Measurements from ENCODE around the gene PKN3. TPM values are rescaled to one million over a fixed set of nuclear protein-coding genes. Genes with fewer than 3 reads are reported as not detected.
A peak's percentile ranks its signal among the peaks of the same experiment; 100 is the strongest.

PKN3 gene
- total and polyA plus RNA-seq, 8 donors: 2.5 to 11.0 (median 3.9) TPM

GRCh38 chr9:128677794-128678193 is 24.5 kb upstream of the PKN3 start:
- DNase-seq (peak in 1 of 6 donors; percentile 4), ATAC-seq (no peak), FAIRE-seq (no peak)
- Histone ChIP-seq H3K36me3 (no peaks in the 10 kb centered on the region), H3K27ac (no peak overlapping the region), H3K27me3 (no peaks in the 10 kb centered on the region), H3K4me3 (no peak overlapping the region), H3K9me3 (no peaks in the 10 kb centered on the region), H3K4me1 (peaks cover 0 to 3% (median 0%) of the 10 kb centered on the region in 3 donors)
- WGBS, 2 donors: 89 to 90% methylated on average over 10 of the region's 10 CpGs
- intact Hi-C loops (cut with DNase I): no loop called here
- TF ChIP-seq CTCF (IDR thresholded peaks at IDR 0.05): no peak

GRCh38 chr9:128683340-128684064 is 18.8 kb upstream of the PKN3 start:
- Histone ChIP-seq H3K27ac (peak overlapping the region; percentile 61 to 92 (median 82)), H3K27me3 (no peaks in the 10 kb centered on the region), H3K9me3 (no peaks in the 10 kb centered on the region), H3K4me1 (peaks cover 0 to 26% (median 10%) of the 10 kb centered on the region in 3 donors), H3K4me3 (peak overlapping the region; percentile 43 to 70 (median 51)), H3K36me3 (no peaks in the 10 kb centered on the region)
- ATAC-seq (peak; percentile 55 to 78 (median 70)), DNase-seq (peak; percentile 58 to 76 (median 66)), FAIRE-seq (no peak)
- TF ChIP-seq CTCF (IDR thresholded peaks at IDR 0.05): no peak
- intact Hi-C loops (cut with DNase I): no loop called here
- WGBS, 2 donors: 1 to 2% methylated on average over 21 of the region's 21 CpGs

DNA sequence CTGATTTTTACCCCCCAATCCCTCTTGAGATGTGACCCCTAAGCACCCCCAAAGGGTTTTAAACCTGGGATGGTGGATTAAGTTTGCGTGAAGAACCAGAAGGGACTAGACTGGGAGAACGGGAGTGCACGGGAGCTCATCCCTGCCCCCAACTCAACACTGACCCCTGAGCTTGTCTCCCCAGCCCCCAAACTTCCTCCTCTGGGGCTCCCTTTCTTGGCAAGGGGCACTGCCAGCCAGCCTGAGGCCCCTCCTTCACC is 18.3 kb upstream of the PKN3 start:
- 0 to 2% methylated on average over 3 of the region's 3 CpGs for WGBS, 2 donors
- no peaks in the 10 kb centered on the region for H3K9me3 ChIP-seq
- FAIRE-seq: no peak

DNA sequence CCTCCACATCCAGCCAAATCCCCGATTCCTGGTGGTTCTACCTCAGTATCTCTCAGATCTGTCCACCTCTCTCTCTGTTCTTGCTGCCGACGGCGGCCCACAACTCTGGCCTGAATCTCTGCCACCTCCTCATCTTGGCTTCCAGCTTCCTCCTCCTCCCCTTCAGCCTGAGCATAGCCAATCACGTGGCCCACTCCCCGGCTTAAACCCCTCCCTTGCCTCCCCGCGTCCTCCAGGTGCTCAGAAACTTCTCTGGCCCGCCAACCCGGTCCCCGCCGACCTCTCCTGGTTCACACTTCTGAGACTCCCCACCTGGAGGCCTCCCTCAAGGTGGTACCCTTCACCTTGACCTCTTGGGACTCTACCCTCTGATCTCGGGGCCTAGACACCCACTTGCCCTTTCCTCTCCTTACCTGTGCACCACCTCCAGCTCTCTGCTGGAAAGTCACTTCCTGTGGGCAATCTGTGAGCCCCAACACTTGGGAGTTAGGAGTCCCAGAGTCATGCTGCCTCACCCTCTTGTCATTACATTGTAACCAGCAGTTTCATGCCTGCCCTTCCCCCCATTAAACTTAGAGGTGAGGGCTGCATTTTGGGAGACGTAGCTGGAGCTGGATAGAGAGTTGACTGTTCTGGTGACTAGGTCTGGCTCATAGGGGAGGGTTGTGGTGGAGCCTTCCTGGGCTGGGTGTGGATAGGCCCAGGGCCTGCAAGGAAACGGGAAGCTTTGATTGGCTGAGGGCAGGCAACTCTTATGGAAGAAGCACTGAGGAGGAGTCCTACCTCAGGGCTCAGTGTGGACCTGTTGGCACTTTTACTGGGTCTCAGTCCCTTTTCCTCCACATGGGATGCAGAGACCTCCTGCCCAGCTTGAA is 17.7 kb upstream of the PKN3 start:
- intact Hi-C loops (cut with DNase I): no loop called here
- Histone ChIP-seq H3K27ac (peak overlapping the region; percentile 61 to 92 (median 82)), H3K4me3 (peak overlapping the region; percentile 43 to 70 (median 51)), H3K27me3 (no peaks in the 10 kb centered on the region), H3K36me3 (no peaks in the 10 kb centered on the region), H3K4me1 (peaks cover 0 to 26% (median 10%) of the 10 kb centered on the region in 3 donors), H3K9me3 (no peaks in the 10 kb centered on the region)
- ATAC-seq (peak; percentile 75 to 88 (median 80)), DNase-seq (peak; percentile 84 to 94 (median 88)), FAIRE-seq (no peak)
- WGBS, 2 donors: 5 to 6% methylated on average over 15 of the region's 15 CpGs
- no peak for TF ChIP-seq CTCF (IDR thresholded peaks at IDR 0.05)

More for the DNA sequence above, 18.3 kb upstream of the PKN3 start:
- H3K27me3 ChIP-seq: no peaks in the 10 kb centered on the region
- no peak for TF ChIP-seq CTCF (IDR thresholded peaks at IDR 0.05)
- no peaks in the 10 kb centered on the region for H3K36me3 ChIP-seq
- peak; percentile 0 to 13 (median 6) for ATAC-seq
- peaks cover 0 to 26% (median 10%) of the 10 kb centered on the region in 3 donors for H3K4me1 ChIP-seq
- no peak for DNase-seq
- intact Hi-C loops (cut with DNase I): no loop called here
- peak overlapping the region; percentile 61 to 92 (median 82) for H3K27ac ChIP-seq
- H3K4me3 ChIP-seq: peak overlapping the region; percentile 43 to 70 (median 51)

All from pancreas (tissue), 10 donors.